HepG2 (cell line): ENCODE data around the gene CCDC85C. TPM values are rescaled to one million over a fixed set of nuclear protein-coding genes. Genes with fewer than 3 reads are reported as not detected.
A peak's percentile ranks its signal among the peaks of the same experiment; 100 is the strongest.

ENCODE experiments used
- MED8 ChIP-seq: sonication (generic); formaldehyde crosslinking; IDR thresholded peaks from 2 replicates; pipeline ENCODE4 v1.8.1; 2023; ENCODE audit warnings: mild to moderate bottlenecking, missing genetic modification reagents; ENCODE audit not compliant: insufficient replicate concordance
- YY1 ChIP-seq: IDR thresholded peaks from 2 replicates; pipeline ENCODE4 v1.6.1; 2011; ENCODE audit warnings: low read length, low read depth, moderate library complexity, mild to moderate bottlenecking; ENCODE audit not compliant: insufficient read depth, insufficient replicate concordance
- ZHX2 ChIP-seq, 2 experiments: sonication (generic) in 1 of 2; formaldehyde crosslinking in 1 of 2; IDR thresholded peaks; 2 replicates each; pipeline versions ENCODE4 v1.6.1 to v1.9.0; 2014 to 2022; ENCODE audit warnings: antibody characterized with exemption in 1 of 2, borderline replicate concordance in 1 of 2, inconsistent platforms in 1 of 2, low read depth in 1 of 2, missing genetic modification reagents in 1 of 2
- ZNF576 ChIP-seq: sonication (generic); formaldehyde crosslinking; IDR thresholded peaks from 2 replicates; pipeline ENCODE4 v1.4.0; 2020; ENCODE audit warnings: mild to moderate bottlenecking, missing genetic modification reagents
- ZNF768 ChIP-seq: sonication (generic); formaldehyde crosslinking; IDR thresholded peaks from 2 replicates; pipeline ENCODE4 v1.4.0; 2020; ENCODE audit warnings: missing genetic modification reagents
- polyA plus RNA-seq, 8 experiments: library from polyadenylated mRNA; depleted of rRNA in 3 of 8; stranded (reverse) in 7 of 8; unstranded in 1 of 8; fragments of >200 nt; fragmentation: Illumina TruSeq in 4 of 8; extraction: Trizol in 4 of 8; gene quantifications; 2 replicates each; pipeline versions ENCODE4 v1.2.1 to v1.2.3, GENCODE V29; 2011 to 2016; ENCODE audit warnings: low read depth in 4 of 8, missing spikeins in 1 of 8, mixed read lengths in 1 of 8; ENCODE audit not compliant: insufficient read depth in 1 of 8
- total RNA-seq, 5 experiments: library from RNA; depleted of rRNA; stranded (reverse); fragments of >200 nt; fragmentation: Illumina TruSeq; extraction: Trizol; gene quantifications; 2 replicates each; pipeline ENCODE4 v1.2.3, GENCODE V29; 2016; ENCODE audit warnings: low read depth in 1 of 5

Gene CCDC85C
- total and polyA plus RNA-seq, 2 of the 13 experiments (the other 11 are each of a cell fraction or from before 2014, with no cell fraction given) = 18.8 to 43.8 TPM

GRCh38 chr14:99550387-99550992 is 53.5 kb downstream of the CCDC85C start (continued):
- TF ChIP-seq ZHX2 (IDR thresholded peaks at IDR 0.05; ENCODE audit: low read depth) (no peak), ZHX2 (CRISPR knock-in tag; IDR thresholded peaks at IDR 0.05; ENCODE audit: borderline replicate concordance) (no peak), ZNF576 (CRISPR knock-in tag) (0 out of 2 replicates have a peak, but pooled peaks have one; percentile 29), YY1 (no peak), MED8 (CRISPR knock-in tag) (peak; percentile 45), ZNF768 (CRISPR knock-in tag) (peak; percentile 90)
